HepG2 (cell line): ENCODE measurements around the gene SHC1.

Experiments
- CTCF ChIP-seq: sonication (generic); formaldehyde crosslinking; IDR thresholded peaks from 2 replicates; pipeline ENCODE4 v1.5.0; 2020; ENCODE audit warnings: mild to moderate bottlenecking, missing genetic modification reagents, moderate library complexity
- FOSL1 ChIP-seq: sonication (generic); formaldehyde crosslinking; IDR thresholded peaks from 2 replicates; pipeline ENCODE4 v1.9.0; 2021; ENCODE audit warnings: missing genetic modification reagents, borderline replicate concordance
- MTA3 ChIP-seq: sonication (generic); formaldehyde crosslinking; IDR thresholded peaks from 2 replicates; pipeline ENCODE4 v1.4.0; 2020; ENCODE audit warnings: missing genetic modification reagents
- RAD51 ChIP-seq: fragments of 450-650 bp; IDR thresholded peaks from 2 replicates; pipeline ENCODE4 v1.6.1; 2016; ENCODE audit warnings: borderline replicate concordance
- ZNF672 ChIP-seq: sonication (generic); formaldehyde crosslinking; IDR thresholded peaks from 2 replicates; pipeline ENCODE4 v1.8.1; 2022; ENCODE audit warnings: missing genetic modification reagents

- no peak for TF ChIP-seq ZNF672 (CRISPR knock-in tag)
- TF ChIP-seq MTA3 (CRISPR knock-in tag) = no peak
- peak; percentile 63 for TF ChIP-seq RAD51
- TF ChIP-seq CTCF (CRISPR knock-in tag) = 0 out of 2 replicates have a peak, but pooled peaks have one; percentile 1
- no peak for TF ChIP-seq FOSL1 (CRISPR knock-in tag)
Observed at GRCh38 chr1:154955718-154956543, 14.6 kb downstream of the SHC1 start, which contains the start of gene PBXIP1.
